Progenitor cell of endocrine pancreas (in vitro differentiated cells): ENCODE measurements around the gene HSH2D. TPM values are rescaled to one million over a fixed set of nuclear protein-coding genes. Genes with fewer than 3 reads are reported as not detected.
"Not testable (repeated sequence)": the region's sequence is repeated elsewhere in the genome, so short reads cannot be mapped to it uniquely, and the experiment has no call there.

Experiments used
- DNase-seq: peaks from one replicate; pipeline ENCODE4 v3.0.0; 2021; ENCODE audit warnings: low spot score; ENCODE audit not compliant: unreplicated experiment
- H3K27ac Mint-ChIP-seq: 2 replicates; pipeline ENCODE4 v1.8.0; 2021; ENCODE audit warnings: mild to moderate bottlenecking, moderate library complexity, mixed read lengths
- H3K27me3 Mint-ChIP-seq: 2 replicates; pipeline ENCODE4 v1.8.0; 2021; ENCODE audit warnings: mixed read lengths
- H3K36me3 Mint-ChIP-seq: 2 replicates; pipeline ENCODE4 v1.8.0; 2022; ENCODE audit warnings: mixed read lengths; ENCODE audit not compliant: insufficient read depth
- H3K4me1 Mint-ChIP-seq: 2 replicates; pipeline ENCODE4 v1.8.0; 2021; ENCODE audit warnings: low read depth, mixed read lengths
- H3K4me3 Mint-ChIP-seq: 2 replicates; pipeline ENCODE4 v1.8.0; 2021; ENCODE audit warnings: low read depth, mild to moderate bottlenecking, moderate library complexity, mixed read lengths
- H3K9me3 Mint-ChIP-seq: 2 replicates; pipeline ENCODE4 v1.8.0; 2021; ENCODE audit warnings: low read depth, mixed read lengths
- CTCF ChIP-seq: fragments of 200-600 bp; sonication (generic); IDR thresholded peaks from one replicate; pipeline ENCODE4 v1.5.0; 2021; ENCODE audit warnings: antibody characterized with exemption, mild to moderate bottlenecking; ENCODE audit not compliant: unreplicated experiment
- total RNA-seq: library from RNA; stranded (reverse); gene quantifications from 2 replicates; pipeline ENCODE4 v1.2.1, GENCODE V29; 2021

HSH2D gene
- total RNA-seq, 1 donor from 2014 or later, result 0.72 TPM

GRCh38 chr19:16116067-16116466 is 27.4 kb upstream of the HSH2D start:
- TF ChIP-seq CTCF, result no peak
- H3K4me1 Mint-ChIP-seq, result peaks cover 7% of the 10 kb centered on the region
- H3K36me3 Mint-ChIP-seq, result peaks cover 1% of the 10 kb centered on the region
- peak overlapping the region; percentile 58 for H3K27ac Mint-ChIP-seq
- H3K27me3 Mint-ChIP-seq, result no peaks in the 10 kb centered on the region
- no peak overlapping the region for H3K4me3 Mint-ChIP-seq
- H3K9me3 Mint-ChIP-seq, result no peaks in the 10 kb centered on the region
- DNase-seq, result no peak

DNA sequence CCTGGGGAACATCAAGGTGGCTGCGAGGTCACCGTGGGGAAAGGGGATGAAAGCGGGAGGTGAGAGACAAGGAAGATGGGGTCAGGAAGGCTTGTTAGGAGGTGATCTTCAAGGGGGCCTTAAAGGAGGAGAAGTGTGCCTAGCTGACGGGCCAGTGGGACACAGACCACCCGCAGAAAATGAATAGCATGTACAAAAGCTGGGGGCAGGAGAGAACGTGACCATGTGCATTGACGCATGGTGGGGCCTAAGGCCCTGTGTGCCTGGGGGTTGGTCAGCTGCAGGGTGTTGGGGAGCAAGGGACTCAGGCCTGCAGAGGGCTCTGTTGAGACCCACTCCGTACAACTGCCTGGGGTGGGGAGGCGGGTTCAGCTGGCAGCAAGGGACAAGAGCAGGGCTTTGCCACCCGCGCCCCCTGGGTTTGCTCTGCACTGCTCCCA is 25.9 kb upstream of the HSH2D start:
- Mint-ChIP-seq H3K4me3 (no peak overlapping the region), H3K9me3 (no peaks in the 10 kb centered on the region), H3K27ac (no peak overlapping the region), H3K4me1 (peaks cover 1% of the 10 kb centered on the region), H3K36me3 (peaks cover 3% of the 10 kb centered on the region), H3K27me3 (no peaks in the 10 kb centered on the region)
- no peak for DNase-seq
- no peak for TF ChIP-seq CTCF

- Mint-ChIP-seq H3K9me3 (no peaks in the 10 kb centered on the region), H3K4me1 (no peaks in the 10 kb centered on the region), H3K36me3 (peaks cover 3% of the 10 kb centered on the region), H3K4me3 (no peak overlapping the region), H3K27me3 (no peaks in the 10 kb centered on the region), H3K27ac (no peak overlapping the region)
- TF ChIP-seq CTCF, result no peak
- DNase-seq, result no peak
Measured at GRCh38 chr19:16118489-16119033, 24.9 kb upstream of the HSH2D start.

- H3K36me3 Mint-ChIP-seq, H3K9me3 Mint-ChIP-seq, DNase-seq, H3K27ac Mint-ChIP-seq, H3K27me3 Mint-ChIP-seq, H3K4me1 Mint-ChIP-seq, H3K4me3 Mint-ChIP-seq: not testable (repeated sequence)
Measured at GRCh38 chr19:16119075-16119857, 24.2 kb upstream of the HSH2D start.

DNA sequence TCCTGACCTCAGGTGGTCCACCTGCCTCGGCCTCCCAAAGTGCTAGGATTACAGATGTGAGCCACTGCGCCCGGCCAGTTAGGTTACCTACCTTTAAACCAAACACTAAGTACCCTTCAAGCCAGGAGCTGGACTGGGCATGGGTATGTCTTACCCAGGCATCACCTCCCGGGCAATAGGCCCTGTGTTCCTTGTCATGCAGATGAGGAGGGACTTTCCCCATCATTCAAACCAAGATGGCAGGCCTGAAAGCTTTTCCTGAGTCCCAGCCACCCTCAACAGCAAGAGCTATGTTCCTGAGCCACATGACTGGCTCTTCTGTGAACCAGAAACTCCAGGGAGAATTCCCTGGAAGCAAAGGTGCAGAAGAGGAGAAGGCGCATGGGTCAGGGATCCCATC is 22.3 kb upstream of the HSH2D start:
- no peak overlapping the region for H3K27ac Mint-ChIP-seq
- H3K27me3 Mint-ChIP-seq, result no peaks in the 10 kb centered on the region
- DNase-seq, result no peak
- peaks cover 6% of the 10 kb centered on the region for H3K36me3 Mint-ChIP-seq
- no peak for TF ChIP-seq CTCF
- H3K9me3 Mint-ChIP-seq, result no peaks in the 10 kb centered on the region
- no peak overlapping the region for H3K4me3 Mint-ChIP-seq
- no peaks in the 10 kb centered on the region for H3K4me1 Mint-ChIP-seq

GRCh38 chr19:16121967-16122366 is 21.5 kb upstream of the HSH2D start:
- Mint-ChIP-seq H3K4me3 (no peak overlapping the region), H3K9me3 (no peaks in the 10 kb centered on the region), H3K4me1 (no peaks in the 10 kb centered on the region), H3K27me3 (no peaks in the 10 kb centered on the region), H3K27ac (peak overlapping the region; percentile 71), H3K36me3 (peaks cover 8% of the 10 kb centered on the region)
- no peak for TF ChIP-seq CTCF
- DNase-seq, result no peak
